ENCODE data around the gene STOML3. TPM values are rescaled to one million over a fixed set of nuclear protein-coding genes. Genes with fewer than 3 reads are reported as not detected.
A peak's percentile ranks its signal among the peaks of the same experiment; 100 is the strongest.

STOML3 gene
- total and polyA plus RNA-seq, 2 of the 8 experiments (the other 6 are each of a cell fraction or from before 2014, with no cell fraction given), result 0.06 TPM; not detected in 1

GRCh38 chr13:39037410-39037879, 46.8 kb upstream of the STOML3 start:
- Histone ChIP-seq H3K27me3 (replicated peaks in 1 of 4; ENCODE audit: control insufficient read depth in 3 of 4, extremely low read depth in 1 of 4, insufficient read depth in 3 of 4, low read length in 3 of 4) (no peaks in the 10 kb centered on the region; a peak in 1 of 7 replicates), H3K4ac (replicated peaks; ENCODE audit: insufficient read length, low read depth, low read length) (peak overlapping the region; percentile 50), H3K9ac (replicated peaks in 1 of 4; ENCODE audit: extremely low read depth in 1 of 4, low read depth in 3 of 4, low read length in 3 of 4) (peak overlapping the region; percentile 85 to 97 (median 90)), H3K27ac (ENCODE audit: low read depth, low read length) (peak overlapping the region; percentile 76), H3K23me2 (ENCODE audit: low read depth, low read length) (peaks cover 12% of the 10 kb centered on the region), H3K79me2 (ENCODE audit: control insufficient read depth in 1 of 2, insufficient read depth in 2 of 2, low read length in 2 of 2) (peaks cover 35 to 62% of the 10 kb centered on the region in 2 experiments), H3K79me1 (ENCODE audit: low read depth, low read length) (no peaks in the 10 kb centered on the region), H2BK20ac (ENCODE audit: low read length) (no peak overlapping the region), H3K14ac (ENCODE audit: insufficient read length) (no peak overlapping the region), H3K4me2 (ENCODE audit: insufficient read depth in 1 of 2, low read depth in 2 of 2, low read length in 2 of 2) (peak overlapping the region; percentile 79 to 81), H3K36me3 (ENCODE audit: control insufficient read depth in 2 of 4, insufficient read depth in 4 of 4, low read length in 3 of 4) (peaks cover 0 to 4% (median 0%) of the 10 kb centered on the region in 4 experiments; a peak in 3 of 8 replicates), H2BK120ac (replicated peaks; ENCODE audit: low read depth, low read length) (no peak overlapping the region), H4K8ac (ENCODE audit: extremely low read depth, insufficient read depth, low read length) (peak overlapping the region; percentile 94; the same call in 1 of the 2 replicates), H3K4me1 (replicated peaks in 1 of 4; ENCODE audit: control insufficient read depth in 3 of 4, insufficient read depth in 4 of 4, low read length in 3 of 4) (peaks cover 0 to 10% (median under 1%) of the 10 kb centered on the region in 4 experiments; a peak in 4 of 7 replicates), H3K56ac (replicated peaks; ENCODE audit: insufficient read length, low read depth, low read length) (peak overlapping the region; percentile 79), H2BK15ac (ENCODE audit: low read length) (no peak overlapping the region), H3K18ac (ENCODE audit: extremely low read depth, low read length) (0 out of 2 replicates have a peak overlapping the region, but pooled peaks have one; percentile 57), H2AFZ (ENCODE audit: low read length) (no peak overlapping the region), H2BK5ac (ENCODE audit: low read depth, low read length) (no peak overlapping the region), H4K5ac (ENCODE audit: insufficient read length, low read depth, low read length) (peak overlapping the region; percentile 72), H2AK5ac (ENCODE audit: low read depth, low read length) (no peak overlapping the region), H2BK12ac (ENCODE audit: low read depth, low read length) (no peak overlapping the region), H4K91ac (replicated peaks; ENCODE audit: insufficient read length, low read length) (no peak overlapping the region), H3K4me3 (ENCODE audit: extremely low read depth in 1 of 4, insufficient read depth in 2 of 4, low read depth in 3 of 4, low read length in 4 of 4) (peak overlapping the region; percentile 94 to 99 (median 96)), H4K20me1 (replicated peaks in 1 of 2; ENCODE audit: control insufficient read depth in 1 of 2, insufficient read depth in 2 of 2, low read length in 2 of 2) (peaks cover 3 to 9% of the 10 kb centered on the region in 2 experiments), H3K23ac (ENCODE audit: insufficient read length) (no peak overlapping the region), H3K9me3 (ENCODE audit: insufficient read depth in 2 of 2, low read depth in 1 of 2, low read length in 1 of 2) (no peaks in the 10 kb centered on the region)
- CTCF ChIA-PET (ENCODE audit: partially characterized antibody), result interaction anchor here (1.1 to 1.6 kb wide), 6 partner anchors 9 to 61 kb away, joined by 3 to 8 read pairs (median 4); no protein-coding TSS in a partner anchor
- TF ChIP-seq GTF2F1 (IDR thresholded peaks at IDR 0.05; ENCODE audit: borderline replicate concordance, low read depth, low read length) (no peak), CBX8 (IDR thresholded peaks at IDR 0.05; ENCODE audit: borderline replicate concordance, low read depth, low read length) (no peak), KDM5A (IDR thresholded peaks at IDR 0.05; ENCODE audit: low read length) (0 out of 2 replicates have a peak, but pooled peaks have one; percentile 16), GABPA (IDR thresholded peaks at IDR 0.05; ENCODE audit: borderline replicate concordance, insufficient read depth, low read length) (peak; percentile 58; the same call in 1 of the 2 replicates), MAX (IDR thresholded peaks at IDR 0.05) (peak; percentile 48), PHF8 (conservative IDR thresholded peaks at IDR 0.05; ENCODE audit: low read depth, low read length) (peak; percentile 81), ASH2L (IDR thresholded peaks at IDR 0.05; ENCODE audit: low read length) (no peak), SIN3A (conservative IDR thresholded peaks at IDR 0.05 in 1 of 2, IDR thresholded peaks at IDR 0.05 in 1 of 2; ENCODE audit: low read depth in 1 of 2, low read length in 2 of 2) (0 out of 4 replicates have a peak, but pooled peaks of 1 of the 2 experiments have one; percentile 41), SRF (IDR thresholded peaks at IDR 0.05; ENCODE audit: low read depth, low read length) (no peak), HDAC2 (IDR thresholded peaks at IDR 0.05; ENCODE audit: borderline replicate concordance in 1 of 2, low read depth in 2 of 2, low read length in 2 of 2) (0 out of 4 replicates have a peak, but pooled peaks of 1 of the 2 experiments have one; percentile 51)
- DNase-seq (ENCODE audit: low read depth in 1 of 2, low spot score in 2 of 2), result no peak
- 1% methylated on average over 39 of the region's 39 CpGs; no CpG with 5 or more reads in 1 of the 2 experiments for WGBS, 2 experiments (ENCODE audit: extremely low coverage in 1 of 2, insufficient coverage in 1 of 2, insufficient read length in 1 of 2, insufficient replicate concordance in 2 of 2, low coverage in 1 of 2, low lambda C conversion rate in 2 of 2, missing lambda C conversion rate in 1 of 2)
- FAIRE-seq, result no peak
- POLR2A ChIA-PET (ENCODE audit: partially characterized antibody), result interaction anchor here (0.9 to 5.4 kb wide), 11 partner anchors 10 to 51 kb away, joined by 3 to 73 read pairs (median 7); no protein-coding TSS in a partner anchor
